Cardiac fibroblast (primary cell): ENCODE results near the gene FDX1.
A peak's percentile ranks its signal among the peaks of the same experiment; 100 is the strongest.

Source experiments
- DNase-seq, 2 donors: peaks; one replicate each; pipeline versions ENCODE4 v3.0.0 to v3.0.0-alpha.2; 2010; ENCODE audit warnings: low read depth in 2 of 2
- H3K4me3 ChIP-seq, 2 donors: replicated peaks in 1 of 2; 1 replicate in 1 of 2; 2 replicates in 1 of 2; pipeline ENCODE4 v1.5.1; 2011; ENCODE audit warnings: low read depth in 2 of 2, low read length in 2 of 2, mild to moderate bottlenecking in 2 of 2, moderate library complexity in 1 of 2
- TF ChIP-seq, protein P1 (sequence below): IDR thresholded peaks from one replicate; pipeline ENCODE4 v1.5.1; 2011; ENCODE audit warnings: low read depth, mild to moderate bottlenecking, low read length, inconsistent platforms

The FDX1 gene

DNA sequence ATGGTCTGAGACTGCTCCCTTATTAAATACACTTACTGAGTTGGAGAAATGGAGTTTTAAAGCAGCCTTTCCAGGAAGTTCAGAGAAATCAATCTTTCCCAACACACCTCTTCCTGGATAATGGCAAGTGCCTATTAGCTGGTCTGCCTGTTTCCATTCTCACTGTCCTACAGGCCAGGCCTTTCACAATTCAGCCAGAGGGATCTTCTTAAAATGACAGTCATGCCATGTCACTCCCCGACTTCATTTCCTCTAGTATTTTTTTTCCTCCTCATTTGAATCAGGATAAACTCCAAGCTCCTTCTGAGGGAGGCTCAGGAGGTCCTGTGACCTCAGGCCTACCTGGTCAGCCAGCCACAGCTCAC is 62.6 kb downstream of the FDX1 start:
- no peak overlapping the region for H3K4me3 ChIP-seq
- DNase-seq: no peak
- TF ChIP-seq, protein P1, sequence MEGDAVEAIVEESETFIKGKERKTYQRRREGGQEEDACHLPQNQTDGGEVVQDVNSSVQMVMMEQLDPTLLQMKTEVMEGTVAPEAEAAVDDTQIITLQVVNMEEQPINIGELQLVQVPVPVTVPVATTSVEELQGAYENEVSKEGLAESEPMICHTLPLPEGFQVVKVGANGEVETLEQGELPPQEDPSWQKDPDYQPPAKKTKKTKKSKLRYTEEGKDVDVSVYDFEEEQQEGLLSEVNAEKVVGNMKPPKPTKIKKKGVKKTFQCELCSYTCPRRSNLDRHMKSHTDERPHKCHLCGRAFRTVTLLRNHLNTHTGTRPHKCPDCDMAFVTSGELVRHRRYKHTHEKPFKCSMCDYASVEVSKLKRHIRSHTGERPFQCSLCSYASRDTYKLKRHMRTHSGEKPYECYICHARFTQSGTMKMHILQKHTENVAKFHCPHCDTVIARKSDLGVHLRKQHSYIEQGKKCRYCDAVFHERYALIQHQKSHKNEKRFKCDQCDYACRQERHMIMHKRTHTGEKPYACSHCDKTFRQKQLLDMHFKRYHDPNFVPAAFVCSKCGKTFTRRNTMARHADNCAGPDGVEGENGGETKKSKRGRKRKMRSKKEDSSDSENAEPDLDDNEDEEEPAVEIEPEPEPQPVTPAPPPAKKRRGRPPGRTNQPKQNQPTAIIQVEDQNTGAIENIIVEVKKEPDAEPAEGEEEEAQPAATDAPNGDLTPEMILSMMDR: no peak

DNA sequence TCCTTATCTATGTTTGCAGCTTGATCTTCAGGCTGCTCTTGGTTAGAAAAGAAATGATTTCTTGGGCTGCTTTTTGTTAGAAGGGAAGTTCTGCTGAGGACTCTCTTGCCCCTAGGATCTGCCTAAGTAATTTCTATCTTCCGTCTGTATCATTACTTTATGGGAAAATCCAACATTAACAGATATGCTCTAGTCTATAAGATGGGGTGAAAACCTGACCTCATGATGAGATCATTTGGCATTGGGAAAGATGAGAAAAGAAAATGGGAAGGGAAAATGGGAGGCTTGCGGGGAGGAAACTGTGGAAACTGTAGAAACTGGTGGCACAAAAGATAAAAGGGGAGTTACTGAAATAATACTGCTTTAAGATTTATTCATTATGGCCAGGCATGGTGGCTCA is 63.6 kb downstream of the FDX1 start:
- no peak for DNase-seq
- TF ChIP-seq, protein P1: no peak
- no peak overlapping the region for H3K4me3 ChIP-seq

DNA sequence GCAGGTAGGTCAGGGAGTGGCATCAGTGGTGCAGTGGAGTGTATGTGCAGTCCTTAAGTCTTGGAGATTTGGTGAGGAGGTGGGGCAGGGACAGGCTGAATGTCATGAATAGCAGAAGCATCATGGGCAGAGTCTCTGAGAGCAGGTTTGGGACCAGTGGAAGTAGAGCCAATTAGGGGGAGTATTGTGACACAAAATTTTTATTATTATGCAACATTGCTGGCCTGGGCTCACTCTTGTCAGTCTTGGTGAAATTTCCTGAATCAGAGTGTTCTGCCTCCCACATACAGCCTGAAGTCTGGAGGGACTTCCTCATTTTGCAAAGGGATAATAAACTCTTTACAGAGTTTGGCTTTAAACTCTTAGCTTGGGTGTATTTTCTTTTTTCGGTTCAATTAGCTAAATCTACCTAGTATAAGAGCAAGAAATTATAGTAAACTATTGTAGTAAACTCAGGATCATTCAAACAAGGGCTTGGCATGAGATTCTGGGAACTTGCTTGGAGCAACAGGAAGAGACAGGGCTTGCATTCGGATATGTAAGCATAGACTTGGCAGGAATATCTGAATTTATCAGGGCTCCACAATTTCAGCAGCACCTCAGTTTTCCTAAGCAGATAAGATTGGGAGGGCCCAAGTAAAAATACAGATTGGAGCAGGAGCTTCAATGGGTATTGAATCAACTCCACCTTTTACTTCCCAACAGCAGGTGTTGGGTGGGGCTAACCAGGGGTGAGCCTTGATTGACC is 67.7 kb downstream of the FDX1 start:
- peak; percentile 49 to 64 for DNase-seq
- TF ChIP-seq, protein P1: no peak
- H3K4me3 ChIP-seq: no peak overlapping the region

DNA sequence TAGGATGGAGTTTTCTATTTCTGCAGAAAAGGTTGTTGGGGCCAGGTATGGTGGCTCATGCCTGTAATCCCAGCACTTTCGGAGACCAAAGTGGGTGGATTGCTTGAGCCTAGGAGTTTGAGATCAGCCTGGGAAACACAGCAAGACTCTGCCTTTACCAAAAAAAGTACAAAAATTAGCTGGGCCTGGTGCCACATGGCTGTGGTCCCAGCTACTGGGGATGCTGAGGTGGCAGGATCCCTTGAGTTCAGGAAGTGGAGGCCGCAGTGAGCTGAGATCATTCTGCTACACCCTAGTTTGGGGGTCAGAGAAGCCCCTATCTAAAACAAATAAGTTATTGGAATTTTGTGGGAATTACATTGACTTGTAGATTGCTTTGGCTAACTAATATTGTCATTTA is 71.7 kb downstream of the FDX1 start:
- TF ChIP-seq, protein P1: no peak
- peak; percentile 42 to 48 for DNase-seq
- no peak overlapping the region for H3K4me3 ChIP-seq

DNA sequence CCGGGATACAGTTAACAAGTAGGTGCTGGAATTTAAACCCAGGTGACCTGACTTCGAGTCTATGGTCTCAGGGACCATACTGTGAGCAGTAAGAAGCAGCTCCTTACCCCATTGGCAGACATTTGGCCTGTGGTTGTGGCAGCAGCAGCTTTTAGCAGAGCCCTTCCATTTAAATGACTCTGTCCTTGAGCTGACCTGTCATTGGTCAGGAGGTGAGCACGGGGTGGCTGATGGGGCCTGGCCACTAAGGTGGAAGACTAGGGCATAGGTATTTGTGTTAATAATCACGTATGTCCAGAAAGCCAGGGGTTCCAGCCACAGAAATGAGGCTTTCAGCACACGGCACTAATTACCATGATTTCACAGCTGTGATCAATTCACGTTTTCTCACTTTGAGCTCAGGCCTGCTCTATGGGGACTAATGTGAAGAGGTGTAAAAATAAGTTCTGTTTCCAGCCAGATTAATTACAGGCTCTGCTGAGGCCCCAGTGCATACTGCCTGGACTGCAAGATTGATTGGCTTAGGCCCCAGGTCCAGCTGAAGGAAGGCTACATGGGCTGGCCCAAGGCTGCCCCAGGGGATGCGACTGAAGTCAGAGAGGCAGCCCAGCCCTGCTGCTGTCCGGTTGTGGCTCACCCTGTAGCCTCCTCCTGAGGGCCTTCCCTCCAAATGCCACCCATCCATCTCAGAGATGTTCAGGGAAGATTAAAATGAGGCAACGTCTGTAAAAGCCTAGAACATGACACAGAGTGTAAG is 76.0 kb downstream of the FDX1 start:
- TF ChIP-seq, protein P1: no peak
- H3K4me3 ChIP-seq: no peak overlapping the region
- DNase-seq: no peak

DNA sequence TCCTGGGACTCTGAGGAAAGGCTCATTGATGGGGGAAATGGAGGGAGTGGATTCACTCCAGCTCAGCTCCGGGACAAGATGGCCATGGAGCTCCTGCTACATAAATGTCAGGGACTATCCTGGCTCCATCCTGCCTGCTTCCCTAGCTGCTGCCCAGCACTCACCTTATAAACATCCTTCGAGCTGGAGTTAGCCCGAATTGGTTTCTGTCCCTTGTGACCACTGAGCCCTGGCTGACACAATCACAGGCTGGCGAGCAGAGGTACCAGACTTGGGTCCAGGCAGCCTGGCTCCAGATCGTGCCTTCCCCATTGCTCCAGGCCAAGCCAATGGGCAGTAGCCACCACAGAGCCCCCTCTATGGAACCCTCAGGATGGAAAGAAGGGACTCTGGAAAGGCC is 77.6 kb downstream of the FDX1 start:
- TF ChIP-seq, protein P1: no peak
- DNase-seq: no peak
- no peak overlapping the region for H3K4me3 ChIP-seq
